Mesenteric fat pad (tissue), 1 donor: ENCODE measurements around the gene APOBEC3H. TPM values are rescaled to one million over a fixed set of nuclear protein-coding genes. Genes with fewer than 3 reads are reported as not detected.

Source experiments
- DNase-seq: peaks from one replicate; pipeline ENCODE4 v3.0.0-alpha.2; 2020; ENCODE audit warnings: low spot score
- total RNA-seq: library from RNA; stranded (reverse); fragmentation: NEBNext Ultra II Directional; extraction: Animal tissue kit (Norgen Biotek cat#: 25700); gene quantifications from one replicate; pipeline ENCODE4 v1.2.1, GENCODE V29; 2021
- donor health status: DM: yes; HTN: yes; CAD: no.

Gene APOBEC3H
- total RNA-seq, 1 donor from 2014 or later, result not detected

- DNase-seq, result no peak
Observed at GRCh38 chr22:39133871-39134270, 36.8 kb downstream of the APOBEC3H start.

- no peak for DNase-seq
Observed at GRCh38 chr22:39134366-39135091, 37.5 kb downstream of the APOBEC3H start.

- DNase-seq, result no peak
Observed at GRCh38 chr22:39135092-39135896, 38.2 kb downstream of the APOBEC3H start.

- DNase-seq, result no peak
Observed at GRCh38 chr22:39136317-39136716, 39.3 kb downstream of the APOBEC3H start.

GRCh38 chr22:39138357-39138997 is 41.4 kb downstream of the APOBEC3H start:
- DNase-seq, result no peak

GRCh38 chr22:39139933-39140332 is 42.9 kb downstream of the APOBEC3H start:
- DNase-seq, result no peak

GRCh38 chr22:39142088-39142680 is 45.1 kb downstream of the APOBEC3H start:
- DNase-seq, result no peak

GRCh38 chr22:39144101-39144767 is 47.2 kb downstream of the APOBEC3H start:
- DNase-seq, result no peak

- no peak for DNase-seq
Observed at GRCh38 chr22:39146256-39147101, 49.4 kb downstream of the APOBEC3H start.

- DNase-seq, result no peak
Observed at GRCh38 chr22:39147335-39148025, 50.4 kb downstream of the APOBEC3H start.

GRCh38 chr22:39148026-39148726 is 51.1 kb downstream of the APOBEC3H start:
- DNase-seq, result no peak

- DNase-seq, result no peak
Observed at GRCh38 chr22:39148727-39149535, 51.9 kb downstream of the APOBEC3H start.

GRCh38 chr22:39149915-39150847 is 53.1 kb downstream of the APOBEC3H start:
- no peak for DNase-seq

GRCh38 chr22:39150848-39151215 is 53.8 kb downstream of the APOBEC3H start:
- no peak for DNase-seq

- DNase-seq, result no peak
Observed at GRCh38 chr22:39151329-39151975, 54.4 kb downstream of the APOBEC3H start.

GRCh38 chr22:39152024-39152510 is 55.0 kb downstream of the APOBEC3H start:
- DNase-seq, result no peak
